A673 (cell line): ENCODE measurements around the gene SLC39A9. TPM values are rescaled to one million over a fixed set of nuclear protein-coding genes. Genes with fewer than 3 reads are reported as not detected.
A peak's percentile ranks its signal among the peaks of the same experiment; 100 is the strongest.

Experiments used
- BruUV-seq: library from RNA; stranded (reverse); fragments of 400-500 nt; replicated peaks from 2 replicates; lab custom pipeline; 2021; lab: Mats Ljungman, UMichigan
- CTCF ChIA-PET: fragments of 300-600 bp; sonication (Branson Sonifier 250); formaldehyde crosslinking; loops from one replicate; lab custom pipeline; 2022; ENCODE audit warnings: antibody characterized with exemption; lab: Charles Lee
- POLR2A ChIA-PET: fragments of 300-600 bp; sonication (Branson Sonifier 250); formaldehyde crosslinking; loops from one replicate; lab custom pipeline; 2022; ENCODE audit warnings: antibody characterized with exemption; ENCODE audit not compliant: low non-redundant PET; lab: Charles Lee
- DNase-seq: peaks from one replicate; pipeline ENCODE4 v3.0.0-alpha.2; 2015; ENCODE audit warnings: low spot score
- H3K27ac ChIP-seq: fragments of 200-600 bp; sonication (generic); 2 replicates; pipeline ENCODE4 v1.5.1; 2016; ENCODE audit warnings: mixed run types, low read depth, mild to moderate bottlenecking, mixed read lengths, antibody characterized with exemption, low read length; ENCODE audit not compliant: poor library complexity, severe bottlenecking
- H3K27me3 ChIP-seq: fragments of 200-600 bp; sonication (generic); replicated peaks from 2 replicates; pipeline ENCODE4 v1.6.1; 2017; ENCODE audit warnings: mixed run types, low read depth, mild to moderate bottlenecking, mixed read lengths, antibody characterized with exemption, low read length; ENCODE audit not compliant: insufficient read depth, poor library complexity
- H3K36me3 ChIP-seq: fragments of 200-600 bp; sonication (generic); 2 replicates; pipeline ENCODE4 v1.6.1; 2016; ENCODE audit warnings: mixed run types, mild to moderate bottlenecking, mixed read lengths, antibody characterized with exemption, low read length; ENCODE audit not compliant: insufficient read depth, poor library complexity, severe bottlenecking
- H3K4me1 ChIP-seq: fragments of 200-600 bp; sonication (generic); 2 replicates; pipeline ENCODE4 v1.6.1; 2017; ENCODE audit warnings: mixed run types, mild to moderate bottlenecking, mixed read lengths, antibody characterized with exemption, low read length; ENCODE audit not compliant: insufficient read depth, poor library complexity, severe bottlenecking
- H3K4me3 ChIP-seq: fragments of 200-600 bp; sonication (generic); 2 replicates; pipeline ENCODE4 v1.5.1; 2016; ENCODE audit warnings: low read depth, mixed run types, mild to moderate bottlenecking, mixed read lengths, low read length; ENCODE audit not compliant: poor library complexity, severe bottlenecking
- H3K9me3 ChIP-seq: fragments of 200-600 bp; sonication (generic); 2 replicates; pipeline ENCODE4 v1.6.1; 2016; ENCODE audit warnings: mixed run types, low read depth, mild to moderate bottlenecking, mixed read lengths, antibody characterized with exemption, low read length; ENCODE audit not compliant: poor library complexity, severe bottlenecking
- EZH2 ChIP-seq: fragments of 200-600 bp; sonication (generic); IDR thresholded peaks from 2 replicates; pipeline ENCODE4 v1.6.1; 2017; ENCODE audit warnings: borderline replicate concordance, low read depth, mild to moderate bottlenecking, mixed read lengths, antibody characterized with exemption, low read length; ENCODE audit not compliant: poor library complexity, severe bottlenecking
- intact Hi-C: fragments of 100-400 bp; cut with micrococcal nuclease; formaldehyde crosslinking; loops from one replicate; pipeline ENCODE4 v1.10.0; 2022; ENCODE audit not compliant: unreplicated experiment
- total RNA-seq: library from RNA; stranded (reverse); gene quantifications from 2 replicates; pipeline ENCODE4 v1.2.3, GENCODE V29; 2021
- TF ChIP-seq, protein P1 (sequence below): fragments of 300-800, 200-600 bp; sonication (generic); conservative IDR thresholded peaks from 2 replicates; pipeline ENCODE4 v1.5.1; 2017; ENCODE audit warnings: low read depth, mild to moderate bottlenecking, antibody characterized with exemption, low read length, moderate library complexity, mixed read lengths

SLC39A9 gene
- total RNA-seq, 1 experiment from 2014 or later: 59.2 TPM

DNA sequence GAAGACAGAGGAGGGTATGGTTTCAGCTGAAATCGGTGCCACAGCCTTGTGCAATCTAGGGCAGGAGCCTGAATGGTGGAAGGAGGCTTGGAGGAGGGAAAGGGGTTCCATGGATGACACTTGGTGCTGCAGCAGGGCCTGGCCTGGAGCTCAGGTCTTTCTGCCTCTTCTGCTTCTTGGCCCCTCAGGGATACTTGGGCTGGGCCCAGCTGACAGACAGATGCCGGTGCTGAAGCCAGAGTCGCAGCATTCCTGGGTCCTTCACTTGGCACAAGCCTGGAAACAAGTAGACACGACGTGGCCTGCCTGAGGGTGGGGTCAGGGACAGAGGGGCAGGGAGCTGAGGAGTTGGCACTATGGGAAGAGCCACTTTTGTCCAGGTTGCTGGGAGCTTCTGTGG lies 81.6 kb downstream of the SLC39A9 start:
- CTCF ChIA-PET: interaction anchor here (0.7 kb wide), 1 partner anchor 1865 kb away, joined by 3 read pairs; no protein-coding TSS in a partner anchor
- Histone ChIP-seq H3K27ac (no peak overlapping the region), H3K4me1 (no peaks in the 10 kb centered on the region), H3K36me3 (no peaks in the 10 kb centered on the region), H3K4me3 (no peak overlapping the region), H3K27me3 (peaks cover 16% of the 10 kb centered on the region), H3K9me3 (no peaks in the 10 kb centered on the region)
- no peak for DNase-seq
- POLR2A ChIA-PET: no interaction called here
- intact Hi-C loops: no loop called here
- TF ChIP-seq, protein P1, sequence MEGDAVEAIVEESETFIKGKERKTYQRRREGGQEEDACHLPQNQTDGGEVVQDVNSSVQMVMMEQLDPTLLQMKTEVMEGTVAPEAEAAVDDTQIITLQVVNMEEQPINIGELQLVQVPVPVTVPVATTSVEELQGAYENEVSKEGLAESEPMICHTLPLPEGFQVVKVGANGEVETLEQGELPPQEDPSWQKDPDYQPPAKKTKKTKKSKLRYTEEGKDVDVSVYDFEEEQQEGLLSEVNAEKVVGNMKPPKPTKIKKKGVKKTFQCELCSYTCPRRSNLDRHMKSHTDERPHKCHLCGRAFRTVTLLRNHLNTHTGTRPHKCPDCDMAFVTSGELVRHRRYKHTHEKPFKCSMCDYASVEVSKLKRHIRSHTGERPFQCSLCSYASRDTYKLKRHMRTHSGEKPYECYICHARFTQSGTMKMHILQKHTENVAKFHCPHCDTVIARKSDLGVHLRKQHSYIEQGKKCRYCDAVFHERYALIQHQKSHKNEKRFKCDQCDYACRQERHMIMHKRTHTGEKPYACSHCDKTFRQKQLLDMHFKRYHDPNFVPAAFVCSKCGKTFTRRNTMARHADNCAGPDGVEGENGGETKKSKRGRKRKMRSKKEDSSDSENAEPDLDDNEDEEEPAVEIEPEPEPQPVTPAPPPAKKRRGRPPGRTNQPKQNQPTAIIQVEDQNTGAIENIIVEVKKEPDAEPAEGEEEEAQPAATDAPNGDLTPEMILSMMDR: no peak
- no peak for TF ChIP-seq EZH2
- no TSS peak for BruUV-seq

DNA sequence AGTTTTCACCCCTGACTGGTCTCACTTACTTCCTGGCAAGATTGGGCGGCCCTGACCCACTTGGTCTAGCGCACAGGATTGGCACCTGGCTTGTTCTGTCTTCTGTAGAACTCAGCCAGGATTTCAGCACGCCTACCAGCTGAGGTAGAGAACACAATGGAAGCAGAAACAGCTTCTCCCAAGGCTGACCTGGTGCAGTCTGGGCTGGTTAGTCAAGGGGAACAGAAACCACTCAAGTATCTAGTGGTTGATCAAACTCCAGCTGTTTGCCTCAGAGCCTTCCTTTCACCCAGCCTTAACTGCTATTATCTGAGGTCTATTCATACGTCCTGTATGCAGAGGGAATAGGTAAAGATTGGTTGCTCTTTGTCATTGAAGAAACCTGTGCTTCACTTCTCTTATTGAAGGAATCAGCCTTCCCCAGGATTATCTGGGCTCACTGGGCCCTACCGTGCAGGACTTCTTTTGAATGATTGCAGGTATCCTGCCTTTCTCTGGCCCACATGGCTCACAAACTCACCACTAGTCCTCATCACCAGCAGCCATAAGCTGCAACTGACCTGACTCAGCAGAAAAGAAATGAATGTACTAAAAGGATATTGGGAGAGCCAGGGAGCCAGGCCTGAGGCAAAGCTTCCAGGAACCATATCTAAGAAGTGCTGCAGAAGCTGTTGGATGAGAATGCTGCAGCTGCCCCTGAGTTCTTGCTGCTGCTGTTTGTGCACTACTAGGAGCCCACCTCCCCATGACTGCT lies 83.5 kb downstream of the SLC39A9 start:
- Histone ChIP-seq H3K4me3 (no peak overlapping the region), H3K36me3 (no peaks in the 10 kb centered on the region), H3K9me3 (no peaks in the 10 kb centered on the region), H3K4me1 (peaks cover 3% of the 10 kb centered on the region), H3K27ac (no peak overlapping the region), H3K27me3 (peaks cover 18% of the 10 kb centered on the region)
- intact Hi-C loops: no loop called here
- CTCF ChIA-PET: no interaction called here
- BruUV-seq: no TSS peak
- no peak for DNase-seq
- POLR2A ChIA-PET: no interaction called here
- TF ChIP-seq, protein P1: no peak

DNA sequence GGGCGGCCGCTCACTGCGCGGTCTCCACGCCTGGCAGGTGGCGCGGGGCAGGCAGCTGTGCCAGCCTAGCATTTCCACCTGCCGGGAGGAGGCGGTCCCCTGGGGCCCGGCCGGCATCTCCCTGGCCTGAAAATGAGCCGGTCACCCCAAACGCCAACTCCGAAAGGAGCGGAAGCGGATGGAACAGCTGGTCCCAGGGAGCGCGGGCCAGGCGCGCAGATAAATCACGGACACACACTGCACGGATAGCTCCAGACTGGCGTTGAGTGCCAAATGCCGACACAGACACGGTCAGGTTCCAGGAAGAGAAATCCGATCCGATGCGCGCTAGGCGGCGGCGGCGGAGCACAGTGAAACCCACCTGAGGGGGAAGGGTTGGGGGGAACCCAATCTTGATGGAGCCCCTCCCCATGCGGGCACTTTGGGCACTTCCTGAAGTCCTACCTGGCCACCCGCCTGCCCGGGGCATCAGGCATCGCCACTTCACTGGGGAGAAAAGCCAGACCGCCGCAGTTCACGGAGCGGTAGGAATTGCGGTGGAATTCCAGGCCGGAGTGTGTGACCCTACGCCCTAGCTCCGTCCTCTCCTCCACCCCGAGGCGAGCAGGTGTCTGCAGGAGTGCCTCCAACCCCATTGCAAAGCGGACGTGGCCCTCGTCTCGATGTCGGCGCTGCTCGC lies 85.4 kb downstream of the SLC39A9 start:
- Histone ChIP-seq H3K27me3 (peaks cover 18% of the 10 kb centered on the region), H3K9me3 (no peaks in the 10 kb centered on the region), H3K36me3 (no peaks in the 10 kb centered on the region), H3K4me3 (peak overlapping the region; percentile 45), H3K4me1 (peaks cover 16% of the 10 kb centered on the region), H3K27ac (no peak overlapping the region)
- BruUV-seq: no TSS peak
- ChIA-PET CTCF (no interaction called here), POLR2A (no interaction called here)
- intact Hi-C loops: no loop called here
- no peak for DNase-seq
- no peak for TF ChIP-seq EZH2
- TF ChIP-seq, protein P1: no peak
